HG02981 (cell line): Measurements from ENCODE around the gene MAP4.

Experiments used
- ATAC-seq: cut with Tn5 transposase; IDR thresholded peaks from one replicate; pipeline ENCODE4 v1.9.1; 2021; ENCODE audit warnings: mild to moderate bottlenecking, moderate library complexity; ENCODE audit not compliant: unreplicated experiment

MAP4 gene

GRCh38 chr3:47964740-47965139 is 51.5 kb downstream of the MAP4 start:
- ATAC-seq = no peak

- no peak for ATAC-seq
Measured at GRCh38 chr3:47961815-47962606, 54.2 kb downstream of the MAP4 start.

GRCh38 chr3:47961036-47961435 is 55.2 kb downstream of the MAP4 start:
- ATAC-seq = no peak

GRCh38 chr3:47956521-47956920 is 59.7 kb downstream of the MAP4 start:
- no peak for ATAC-seq

- no peak for ATAC-seq
Measured at GRCh38 chr3:47954567-47954966, 61.6 kb downstream of the MAP4 start.

- no peak for ATAC-seq
Measured at GRCh38 chr3:47950453-47951169, 65.6 kb downstream of the MAP4 start.

GRCh38 chr3:47949979-47950378 is 66.2 kb downstream of the MAP4 start:
- ATAC-seq = no peak

- no peak for ATAC-seq
Measured at GRCh38 chr3:47940232-47940631, 76.0 kb downstream of the MAP4 start.

GRCh38 chr3:47932421-47932820 is 83.8 kb downstream of the MAP4 start:
- ATAC-seq = no peak

GRCh38 chr3:47930979-47931378 is 85.2 kb downstream of the MAP4 start:
- ATAC-seq = no peak

GRCh38 chr3:47916696-47917095 is 99.5 kb downstream of the MAP4 start:
- no peak for ATAC-seq

- ATAC-seq = no peak
Measured at GRCh38 chr3:47916201-47916600, 100.0 kb downstream of the MAP4 start.

- no peak for ATAC-seq
Measured at GRCh38 chr3:47912006-47912504, 104.2 kb downstream of the MAP4 start.

GRCh38 chr3:47910777-47911440 is 105.3 kb downstream of the MAP4 start:
- no peak for ATAC-seq

GRCh38 chr3:47910233-47910632 is 106.0 kb downstream of the MAP4 start:
- no peak for ATAC-seq

GRCh38 chr3:47909607-47910006 is 106.6 kb downstream of the MAP4 start:
- no peak for ATAC-seq

GRCh38 chr3:47908744-47909143 is 107.5 kb downstream of the MAP4 start:
- ATAC-seq = no peak

GRCh38 chr3:47907784-47908183 is 108.4 kb downstream of the MAP4 start:
- no peak for ATAC-seq

GRCh38 chr3:47902746-47903145 is 113.5 kb downstream of the MAP4 start:
- ATAC-seq = no peak

GRCh38 chr3:47901280-47901833 is 114.9 kb downstream of the MAP4 start:
- no peak for ATAC-seq

GRCh38 chr3:47899495-47900108 is 116.6 kb downstream of the MAP4 start:
- no peak for ATAC-seq
